A673 (cell line): ENCODE measurements around the gene SLC1A1.

Experiments used
- EZH2 ChIP-seq: fragments of 200-600 bp; sonication (generic); IDR thresholded peaks from 2 replicates; pipeline ENCODE4 v1.6.1; 2017; ENCODE audit warnings: borderline replicate concordance, low read depth, mild to moderate bottlenecking, mixed read lengths, antibody characterized with exemption, low read length; ENCODE audit not compliant: poor library complexity, severe bottlenecking
- TF ChIP-seq, protein P1 (sequence below): fragments of 300-800, 200-600 bp; sonication (generic); conservative IDR thresholded peaks from 2 replicates; pipeline ENCODE4 v1.5.1; 2017; ENCODE audit warnings: low read depth, mild to moderate bottlenecking, antibody characterized with exemption, low read length, moderate library complexity, mixed read lengths

DNA sequence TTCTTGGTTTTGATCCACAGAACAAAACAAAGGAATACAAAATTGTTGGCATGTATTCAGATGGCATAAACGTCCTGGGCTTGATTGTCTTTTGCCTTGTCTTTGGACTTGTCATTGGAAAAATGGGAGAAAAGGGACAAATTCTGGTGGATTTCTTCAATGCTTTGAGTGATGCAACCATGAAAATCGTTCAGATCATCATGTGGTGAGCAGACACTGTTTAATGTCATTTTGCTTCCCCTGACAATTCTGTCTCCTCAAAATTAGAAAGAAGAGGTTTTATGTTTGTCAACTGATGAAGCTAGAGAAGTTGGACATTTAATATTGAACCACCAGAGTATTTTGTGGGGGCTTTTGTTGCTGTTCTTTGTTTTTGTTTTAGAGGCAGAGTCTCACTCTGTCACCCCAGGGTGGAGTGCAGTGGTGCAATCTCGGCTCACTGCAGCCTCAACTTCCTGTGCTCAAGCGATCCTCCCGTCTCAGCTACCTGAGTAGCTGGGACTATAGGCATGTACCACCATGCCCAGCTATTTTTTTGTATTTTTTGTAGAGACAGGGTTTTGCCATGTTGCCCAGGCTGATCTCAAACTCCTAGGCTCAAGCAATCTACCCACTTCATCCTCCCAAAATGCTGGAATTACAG lies 82.0 kb downstream of the SLC1A1 start:
- TF ChIP-seq, protein P1, sequence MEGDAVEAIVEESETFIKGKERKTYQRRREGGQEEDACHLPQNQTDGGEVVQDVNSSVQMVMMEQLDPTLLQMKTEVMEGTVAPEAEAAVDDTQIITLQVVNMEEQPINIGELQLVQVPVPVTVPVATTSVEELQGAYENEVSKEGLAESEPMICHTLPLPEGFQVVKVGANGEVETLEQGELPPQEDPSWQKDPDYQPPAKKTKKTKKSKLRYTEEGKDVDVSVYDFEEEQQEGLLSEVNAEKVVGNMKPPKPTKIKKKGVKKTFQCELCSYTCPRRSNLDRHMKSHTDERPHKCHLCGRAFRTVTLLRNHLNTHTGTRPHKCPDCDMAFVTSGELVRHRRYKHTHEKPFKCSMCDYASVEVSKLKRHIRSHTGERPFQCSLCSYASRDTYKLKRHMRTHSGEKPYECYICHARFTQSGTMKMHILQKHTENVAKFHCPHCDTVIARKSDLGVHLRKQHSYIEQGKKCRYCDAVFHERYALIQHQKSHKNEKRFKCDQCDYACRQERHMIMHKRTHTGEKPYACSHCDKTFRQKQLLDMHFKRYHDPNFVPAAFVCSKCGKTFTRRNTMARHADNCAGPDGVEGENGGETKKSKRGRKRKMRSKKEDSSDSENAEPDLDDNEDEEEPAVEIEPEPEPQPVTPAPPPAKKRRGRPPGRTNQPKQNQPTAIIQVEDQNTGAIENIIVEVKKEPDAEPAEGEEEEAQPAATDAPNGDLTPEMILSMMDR: no peak
- TF ChIP-seq EZH2: no peak
